Adrenal gland (tissue), 12 donors: ENCODE results near the gene NDUFA8. TPM values are rescaled to one million over a fixed set of nuclear protein-coding genes. Genes with fewer than 3 reads are reported as not detected.
"Not testable (repeated sequence)": the region's sequence is repeated elsewhere in the genome, so short reads cannot be mapped to it uniquely, and the experiment has no call there.

ENCODE experiments used
- DNase-seq, 7 donors: peaks; one replicate each; pipeline ENCODE4 v3.0.0-alpha.2; 2019 to 2020
- H3K27ac ChIP-seq, 5 donors: fragments of 200-600 bp; sonication (generic) in 4 of 5; 1 replicate in 3 of 5; 2 replicates in 2 of 5; pipeline versions ENCODE4 v1.5.1 to v1.8.0; 2016 to 2020; ENCODE audit warnings: mild to moderate bottlenecking in 1 of 5
- H3K27me3 ChIP-seq: fragments of 200-600 bp; 2 replicates; pipeline ENCODE4 v1.8.0; 2021
- H3K36me3 ChIP-seq, 2 donors: fragments of 200-600 bp; replicated peaks in 1 of 2; 1 replicate in 1 of 2; 2 replicates in 1 of 2; pipeline versions ENCODE4 v1.5.1 to v1.8.0; 2018 to 2022
- H3K4me1 ChIP-seq, 2 donors: fragments of 200-600 bp; replicated peaks in 1 of 2; 1 replicate in 1 of 2; 2 replicates in 1 of 2; pipeline versions ENCODE4 v1.5.1 to v1.8.0; 2018 to 2021
- H3K4me3 ChIP-seq, 4 donors: fragments of 200-600 bp; sonication (generic) in 3 of 4; one replicate each; pipeline ENCODE4 v1.5.1; 2016 to 2018
- H3K9me3 ChIP-seq, 3 donors: fragments of 200-600 bp; sonication (generic) in 1 of 3; replicated peaks in 1 of 3; 1 replicate in 2 of 3; 2 replicates in 1 of 3; pipeline versions ENCODE4 v1.5.1 to v1.8.0; 2016 to 2021
- CTCF ChIP-seq, 6 experiments: fragments of 450-650 bp in 4 of 6; fragments of 200-600 bp in 2 of 6; sonication (generic) in 1 of 6; IDR thresholded peaks; 1 replicate in 5 of 6; 2 replicates in 1 of 6; pipeline versions ENCODE4 v1.5.1 to v1.8.0; 2016 to 2021; ENCODE audit warnings: antibody characterized with exemption in 6 of 6, mild to moderate bottlenecking in 2 of 6, moderate library complexity in 1 of 6
- POLR2A ChIP-seq, 2 donors: fragments of 450-650 bp; IDR thresholded peaks; one replicate each; pipeline ENCODE4 v1.6.1; 2017; ENCODE audit warnings: antibody characterized with exemption in 2 of 2, mild to moderate bottlenecking in 2 of 2, moderate library complexity in 1 of 2
- WGBS, 4 donors: extraction: QIAGEN DNeasy Blood & Tissue Kit in 2 of 4; methylation state at CpG; one replicate each; pipeline versions ENCODE4 v1.1.5 to v1.1.7; 2013 to 2017; 5-methylcytosine and 5-hydroxymethylcytosine counted together
- intact Hi-C, 2 donors: fragments of 100-400 bp; cut with DNase I; formaldehyde crosslinking; loops; one replicate each; pipeline versions ENCODE4 v1.14.1 to v1.15.0; 2022 to 2023
- polyA plus RNA-seq, 3 donors: library from polyadenylated mRNA; stranded (reverse); fragments of 200-250 nt in 2 of 3; fragments of 350-450 nt in 1 of 3; fragmentation: Illumina TruSeq in 1 of 3; extraction: RNeasy Lipid Tissue Mini Kit (QIAGEN cat#74804) in 1 of 3; gene quantifications; one replicate each; pipeline ENCODE4 v1.2.3, GENCODE V29; 2013 to 2014
- total RNA-seq, 9 donors: library from RNA; depleted of rRNA in 4 of 9; stranded (reverse); fragments of >200 nt in 4 of 9; fragments of 120-200 nt in 1 of 9; fragmentation: NEBNext Ultra II Directional in 1 of 9; extraction: Animal tissue kit (Norgen Biotek cat#: 25700) in 1 of 9; gene quantifications; one replicate each; pipeline versions ENCODE4 v1.1.0 to v1.2.4, GENCODE V29; 2013 to 2023
- donor health status: healthy with polysubstance abuse.
- donor health status: Bipolar disorder and iron deficiency.
- donor health status: DM: yes; HTN: yes; CAD: no.
- donor health status: DM: no; HTN: no; CAD: no.
- donor health status: DM: no; HTN: no; CAD: no.
- donor health status: DM: yes; HTN: yes; CAD: no.

NDUFA8 gene
- total and polyA plus RNA-seq, 12 donors = 34.5 to 182 (median 70.8) TPM

GRCh38 chr9:122119166-122119521 lies 40.4 kb downstream of the NDUFA8 start:
- H3K4me1 ChIP-seq = peaks cover 0 to 10% of the 10 kb centered on the region in 2 donors
- peak in 1 of 7 donors; percentile 36 for DNase-seq
- H3K36me3 ChIP-seq = no peaks in the 10 kb centered on the region
- intact Hi-C loops = no loop called here
- H3K4me3 ChIP-seq = no peak overlapping the region
- no peak for TF ChIP-seq CTCF (IDR thresholded peaks at IDR 0.05)
- no peak for TF ChIP-seq POLR2A (IDR thresholded peaks at IDR 0.05)
- 83 to 94% (median 90%) methylated on average over 12 to 13 of the region's 13 CpGs for WGBS, 4 donors
- peak overlapping the region in 1 of 5 donors; percentile 34 for H3K27ac ChIP-seq
- no peaks in the 10 kb centered on the region for H3K9me3 ChIP-seq
- no peaks in the 10 kb centered on the region for H3K27me3 ChIP-seq

GRCh38 chr9:122118343-122119165 lies 41.0 kb downstream of the NDUFA8 start:
- H3K36me3 ChIP-seq = no peaks in the 10 kb centered on the region
- intact Hi-C loops = no loop called here
- H3K4me3 ChIP-seq = no peak overlapping the region
- DNase-seq = no peak
- no peak for TF ChIP-seq POLR2A (IDR thresholded peaks at IDR 0.05)
- TF ChIP-seq CTCF (IDR thresholded peaks at IDR 0.05) = no peak
- H3K9me3 ChIP-seq = no peaks in the 10 kb centered on the region
- no peaks in the 10 kb centered on the region for H3K27me3 ChIP-seq
- peaks cover 0 to 10% of the 10 kb centered on the region in 2 donors for H3K4me1 ChIP-seq
- H3K27ac ChIP-seq = peak overlapping the region in 1 of 5 donors; percentile 34
- WGBS, 4 donors = 63 to 69% (median 66%) methylated on average over 5 of the region's 5 CpGs

GRCh38 chr9:122117241-122117640 lies 42.3 kb downstream of the NDUFA8 start:
- intact Hi-C loops, H3K4me3 ChIP-seq, H3K27me3 ChIP-seq, H3K9me3 ChIP-seq, H3K27ac ChIP-seq, H3K36me3 ChIP-seq, H3K4me1 ChIP-seq, DNase-seq: not testable (repeated sequence)
- 55 to 61% (median 58%) methylated on average over 9 of the region's 9 CpGs for WGBS, 4 donors

- intact Hi-C loops = no loop called here
- 49 to 58% (median 55%) methylated on average over 4 to 10 of the region's 10 CpGs for WGBS, 4 donors
- TF ChIP-seq CTCF (IDR thresholded peaks at IDR 0.05) = no peak
- TF ChIP-seq POLR2A (IDR thresholded peaks at IDR 0.05) = no peak
- Histone ChIP-seq H3K4me3 (no peak overlapping the region), H3K27ac (peak overlapping the region in 1 of 5 donors; percentile 1), H3K27me3 (no peaks in the 10 kb centered on the region), H3K36me3 (no peaks in the 10 kb centered on the region), H3K4me1 (peaks cover 0 to 10% of the 10 kb centered on the region in 2 donors), H3K9me3 (no peaks in the 10 kb centered on the region)
- DNase-seq = peak in 6 of 7 donors; percentile 54 to 76 (median 69)
Measured at GRCh38 chr9:122116448-122117173, 43.0 kb downstream of the NDUFA8 start.
